ENCODE results near the gene TUBE1.
"Not testable (repeated sequence)": the region's sequence is repeated elsewhere in the genome, so short reads cannot be mapped to it uniquely, and the experiment has no call there.

DNA sequence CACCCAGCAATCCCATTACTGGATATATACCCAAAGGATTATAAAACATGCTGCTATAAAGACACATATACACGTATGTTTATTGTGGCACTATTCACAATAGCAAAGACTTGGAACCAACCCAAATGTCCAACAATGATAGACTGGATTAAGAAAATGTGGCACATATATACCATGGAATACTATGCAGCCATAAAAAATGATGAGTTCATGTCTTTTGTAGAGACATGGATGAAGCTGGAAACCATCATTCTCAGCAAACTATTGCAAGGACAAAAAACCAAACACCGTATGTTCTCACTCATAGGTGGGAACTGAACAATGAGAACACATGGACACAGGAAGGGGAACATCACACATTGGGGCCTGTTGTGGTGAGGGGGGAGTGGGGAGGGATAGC is 18.7 kb upstream of the TUBE1 start:
- TF ChIP-seq, protein P1, sequence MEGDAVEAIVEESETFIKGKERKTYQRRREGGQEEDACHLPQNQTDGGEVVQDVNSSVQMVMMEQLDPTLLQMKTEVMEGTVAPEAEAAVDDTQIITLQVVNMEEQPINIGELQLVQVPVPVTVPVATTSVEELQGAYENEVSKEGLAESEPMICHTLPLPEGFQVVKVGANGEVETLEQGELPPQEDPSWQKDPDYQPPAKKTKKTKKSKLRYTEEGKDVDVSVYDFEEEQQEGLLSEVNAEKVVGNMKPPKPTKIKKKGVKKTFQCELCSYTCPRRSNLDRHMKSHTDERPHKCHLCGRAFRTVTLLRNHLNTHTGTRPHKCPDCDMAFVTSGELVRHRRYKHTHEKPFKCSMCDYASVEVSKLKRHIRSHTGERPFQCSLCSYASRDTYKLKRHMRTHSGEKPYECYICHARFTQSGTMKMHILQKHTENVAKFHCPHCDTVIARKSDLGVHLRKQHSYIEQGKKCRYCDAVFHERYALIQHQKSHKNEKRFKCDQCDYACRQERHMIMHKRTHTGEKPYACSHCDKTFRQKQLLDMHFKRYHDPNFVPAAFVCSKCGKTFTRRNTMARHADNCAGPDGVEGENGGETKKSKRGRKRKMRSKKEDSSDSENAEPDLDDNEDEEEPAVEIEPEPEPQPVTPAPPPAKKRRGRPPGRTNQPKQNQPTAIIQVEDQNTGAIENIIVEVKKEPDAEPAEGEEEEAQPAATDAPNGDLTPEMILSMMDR (IDR thresholded peaks at IDR 0.05): not testable (repeated sequence)
- not testable (repeated sequence) for TF ChIP-seq POLR2A, EP300, POLR2AphosphoS5 (IDR thresholded peaks at IDR 0.05)
